ENCODE data around the gene ZNF385D. TPM values are rescaled to one million over a fixed set of nuclear protein-coding genes. Genes with fewer than 3 reads are reported as not detected.

Gene ZNF385D
- total and polyA plus RNA-seq, 4 donors, result 0.17 to 30.9 (median 1.9) TPM

DNA sequence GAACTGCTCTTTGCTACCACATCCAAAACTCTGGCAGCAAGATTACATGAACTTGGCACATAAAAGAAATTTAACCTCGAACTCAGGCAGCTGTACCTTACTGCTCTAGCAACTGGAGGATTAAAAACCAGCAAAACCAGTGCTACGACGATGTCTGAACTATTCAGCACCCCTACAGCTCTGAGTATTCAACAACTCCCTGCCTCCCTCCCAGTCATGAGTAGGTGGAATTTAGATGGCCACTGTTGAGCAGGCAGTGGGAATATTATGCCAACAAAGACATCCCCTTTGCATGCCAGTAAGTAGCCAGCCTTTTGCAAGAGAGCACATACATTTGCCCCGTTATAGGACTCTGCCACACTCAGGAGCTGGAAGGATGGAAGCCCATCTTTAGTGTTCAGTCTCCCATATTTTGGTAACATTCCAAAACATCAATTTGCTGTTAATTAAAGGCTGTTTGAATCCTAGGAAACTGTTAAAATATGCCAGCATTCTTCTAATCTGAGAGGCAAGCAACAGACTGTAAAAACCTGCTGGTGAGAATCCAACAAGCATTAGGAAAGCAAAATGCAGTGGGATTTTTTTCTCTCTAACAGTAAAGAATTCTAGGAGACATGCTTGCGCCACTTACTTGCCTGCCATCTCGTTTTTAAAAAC lies 85.4 kb downstream of the ZNF385D start:
- TF ChIP-seq, protein P1, sequence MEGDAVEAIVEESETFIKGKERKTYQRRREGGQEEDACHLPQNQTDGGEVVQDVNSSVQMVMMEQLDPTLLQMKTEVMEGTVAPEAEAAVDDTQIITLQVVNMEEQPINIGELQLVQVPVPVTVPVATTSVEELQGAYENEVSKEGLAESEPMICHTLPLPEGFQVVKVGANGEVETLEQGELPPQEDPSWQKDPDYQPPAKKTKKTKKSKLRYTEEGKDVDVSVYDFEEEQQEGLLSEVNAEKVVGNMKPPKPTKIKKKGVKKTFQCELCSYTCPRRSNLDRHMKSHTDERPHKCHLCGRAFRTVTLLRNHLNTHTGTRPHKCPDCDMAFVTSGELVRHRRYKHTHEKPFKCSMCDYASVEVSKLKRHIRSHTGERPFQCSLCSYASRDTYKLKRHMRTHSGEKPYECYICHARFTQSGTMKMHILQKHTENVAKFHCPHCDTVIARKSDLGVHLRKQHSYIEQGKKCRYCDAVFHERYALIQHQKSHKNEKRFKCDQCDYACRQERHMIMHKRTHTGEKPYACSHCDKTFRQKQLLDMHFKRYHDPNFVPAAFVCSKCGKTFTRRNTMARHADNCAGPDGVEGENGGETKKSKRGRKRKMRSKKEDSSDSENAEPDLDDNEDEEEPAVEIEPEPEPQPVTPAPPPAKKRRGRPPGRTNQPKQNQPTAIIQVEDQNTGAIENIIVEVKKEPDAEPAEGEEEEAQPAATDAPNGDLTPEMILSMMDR (IDR thresholded peaks at IDR 0.05; ENCODE audit: control extremely low read depth, extremely low read depth), result no peak
- Histone ChIP-seq H3K4me1 (ENCODE audit: control insufficient read depth in 5 of 5, insufficient read depth in 5 of 5, low read length in 5 of 5) (peaks cover 0 to 6% (median 2%) of the 10 kb centered on the region in 5 donors), H3K9ac (ENCODE audit: insufficient read depth in 1 of 2, low read length in 2 of 2) (no peak overlapping the region), H3K36me3 (ENCODE audit: control insufficient read depth in 4 of 4, insufficient read depth in 4 of 4, low read length in 4 of 4) (peaks cover 0 to 3% (median 0%) of the 10 kb centered on the region in 4 donors), H3K27ac (ENCODE audit: low read depth in 1 of 2, low read length in 1 of 2) (no peak overlapping the region), H3K4me3 (no peak overlapping the region), H3K9me3 (ENCODE audit: control insufficient read depth in 4 of 4, insufficient read depth in 3 of 4, low read length in 3 of 4) (no peaks in the 10 kb centered on the region), H3K27me3 (ENCODE audit: control insufficient read depth in 3 of 3, insufficient read depth in 3 of 3, low read length in 2 of 3) (no peaks in the 10 kb centered on the region)
- 50 to 52% methylated on average over 6 of the region's 6 CpGs for WGBS, 2 donors
- DNase-seq, result peak; percentile 20 to 63 (median 29)
- ATAC-seq (ENCODE audit: insufficient read depth, low FRiP score), result no peak

DNA sequence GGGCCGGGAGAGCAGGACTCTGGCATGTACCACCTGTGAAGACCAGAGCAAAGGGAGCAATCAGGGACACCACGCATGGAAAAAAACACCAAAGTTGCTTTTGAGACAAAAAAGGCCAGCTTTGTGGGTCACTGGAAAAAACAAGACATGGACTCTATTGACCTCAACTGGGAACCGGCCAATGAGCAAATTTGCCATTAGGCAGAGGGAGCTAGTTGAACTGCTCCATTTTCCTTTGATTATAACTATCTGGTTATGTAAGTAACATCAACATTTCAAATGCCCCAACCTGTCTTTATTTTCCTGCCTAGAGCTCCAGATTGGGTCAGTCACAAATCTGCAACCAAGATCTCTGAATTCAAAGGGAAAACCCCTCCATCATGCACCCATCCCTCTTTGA lies 86.0 kb downstream of the ZNF385D start:
- ATAC-seq (ENCODE audit: insufficient read depth, low FRiP score), result no peak
- Histone ChIP-seq H3K9ac (ENCODE audit: insufficient read depth in 1 of 2, low read length in 2 of 2) (no peak overlapping the region), H3K27ac (ENCODE audit: low read depth in 1 of 2, low read length in 1 of 2) (no peak overlapping the region), H3K36me3 (ENCODE audit: control insufficient read depth in 4 of 4, insufficient read depth in 4 of 4, low read length in 4 of 4) (peaks cover 0 to 3% (median 0%) of the 10 kb centered on the region in 4 donors), H3K4me3 (no peak overlapping the region), H3K9me3 (ENCODE audit: control insufficient read depth in 4 of 4, insufficient read depth in 3 of 4, low read length in 3 of 4) (no peaks in the 10 kb centered on the region), H3K4me1 (ENCODE audit: control insufficient read depth in 5 of 5, insufficient read depth in 5 of 5, low read length in 5 of 5) (peaks cover 0 to 6% (median 2%) of the 10 kb centered on the region in 5 donors), H3K27me3 (ENCODE audit: control insufficient read depth in 3 of 3, insufficient read depth in 3 of 3, low read length in 2 of 3) (no peaks in the 10 kb centered on the region)
- WGBS, 2 donors, result 94 to 96% methylated on average over 3 of the region's 3 CpGs
- no peak for DNase-seq
- TF ChIP-seq, protein P1 (IDR thresholded peaks at IDR 0.05; ENCODE audit: control extremely low read depth, extremely low read depth), result no peak

DNA sequence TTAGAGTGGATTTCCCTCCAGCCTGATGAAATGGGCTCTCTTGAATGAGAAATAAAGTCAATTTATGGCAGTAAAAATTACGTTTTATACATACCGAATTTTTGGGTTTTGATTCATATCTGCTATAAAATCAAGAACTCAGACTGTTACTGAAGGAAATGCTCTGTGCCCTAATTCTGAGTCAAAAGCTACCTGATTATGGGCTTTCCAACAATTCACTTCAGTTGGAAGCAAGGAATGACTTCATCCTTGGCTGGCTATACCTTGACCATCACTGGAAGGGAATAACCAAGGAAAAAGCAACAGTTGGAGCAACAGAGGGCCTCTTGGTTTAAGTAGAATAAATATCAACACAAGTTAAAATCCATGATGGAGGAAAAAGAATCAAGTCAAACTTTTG lies 88.6 kb downstream of the ZNF385D start:
- H3K27me3 ChIP-seq (ENCODE audit: control insufficient read depth in 3 of 3, insufficient read depth in 3 of 3, low read length in 2 of 3), result no peaks in the 10 kb centered on the region
- TF ChIP-seq, protein P1 (IDR thresholded peaks at IDR 0.05; ENCODE audit: control extremely low read depth, extremely low read depth), result no peak
- peaks cover 0 to 3% (median 0%) of the 10 kb centered on the region in 4 donors for H3K36me3 ChIP-seq (ENCODE audit: control insufficient read depth in 4 of 4, insufficient read depth in 4 of 4, low read length in 4 of 4)
- H3K9me3 ChIP-seq (ENCODE audit: control insufficient read depth in 4 of 4, insufficient read depth in 3 of 4, low read length in 3 of 4), result no peaks in the 10 kb centered on the region
- H3K4me1 ChIP-seq (ENCODE audit: control insufficient read depth in 5 of 5, insufficient read depth in 5 of 5, low read length in 5 of 5), result peaks cover 0 to 6% (median 2%) of the 10 kb centered on the region in 5 donors
- DNase-seq (no peak), ATAC-seq (ENCODE audit: insufficient read depth, low FRiP score) (no peak)
- 88 to 89% methylated on average over 2 of the region's 2 CpGs for WGBS, 2 donors
- no peak overlapping the region for H3K9ac ChIP-seq (ENCODE audit: insufficient read depth in 1 of 2, low read length in 2 of 2)
- no peak overlapping the region for H3K4me3 ChIP-seq
- H3K27ac ChIP-seq (ENCODE audit: low read depth in 1 of 2, low read length in 1 of 2), result no peak overlapping the region

DNA sequence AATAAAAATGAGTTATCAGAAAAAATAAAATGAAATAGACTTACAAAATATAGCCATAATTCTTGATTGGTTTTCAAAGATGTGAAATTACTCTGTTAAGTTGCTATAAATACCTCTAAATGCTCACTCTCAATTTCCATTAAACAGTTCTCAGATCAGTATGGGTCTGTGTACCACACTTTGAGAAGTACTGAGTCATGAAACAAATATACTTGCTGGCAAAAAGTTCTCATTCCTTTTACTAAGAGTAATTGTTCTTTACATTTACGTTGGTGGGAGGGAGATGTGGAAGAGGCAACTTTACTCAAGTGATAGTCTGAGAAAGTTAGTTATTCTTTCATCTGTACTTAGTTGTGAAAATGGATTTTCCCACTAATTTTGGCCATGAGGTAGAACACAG lies 96.3 kb downstream of the ZNF385D start:
- Histone ChIP-seq H3K36me3 (ENCODE audit: control insufficient read depth in 4 of 4, insufficient read depth in 4 of 4, low read length in 4 of 4) (no peaks in the 10 kb centered on the region), H3K27ac (ENCODE audit: low read depth in 1 of 2, low read length in 1 of 2) (no peak overlapping the region), H3K27me3 (ENCODE audit: control insufficient read depth in 3 of 3, insufficient read depth in 3 of 3, low read length in 2 of 3) (no peaks in the 10 kb centered on the region), H3K9ac (ENCODE audit: insufficient read depth in 1 of 2, low read length in 2 of 2) (no peak overlapping the region), H3K4me1 (ENCODE audit: control insufficient read depth in 5 of 5, insufficient read depth in 5 of 5, low read length in 5 of 5) (no peaks in the 10 kb centered on the region), H3K9me3 (ENCODE audit: control insufficient read depth in 4 of 4, insufficient read depth in 3 of 4, low read length in 3 of 4) (no peaks in the 10 kb centered on the region), H3K4me3 (no peak overlapping the region)
- ATAC-seq (ENCODE audit: insufficient read depth, low FRiP score) (no peak), DNase-seq (no peak)
- TF ChIP-seq, protein P1 (IDR thresholded peaks at IDR 0.05; ENCODE audit: control extremely low read depth, extremely low read depth), result no peak
- WGBS, 2 donors, result 45 to 68% methylated on average over 1 of the region's 1 CpG

Measured in lung (tissue), 12 donors.